ENCODE data around the gene NPY.

DNA sequence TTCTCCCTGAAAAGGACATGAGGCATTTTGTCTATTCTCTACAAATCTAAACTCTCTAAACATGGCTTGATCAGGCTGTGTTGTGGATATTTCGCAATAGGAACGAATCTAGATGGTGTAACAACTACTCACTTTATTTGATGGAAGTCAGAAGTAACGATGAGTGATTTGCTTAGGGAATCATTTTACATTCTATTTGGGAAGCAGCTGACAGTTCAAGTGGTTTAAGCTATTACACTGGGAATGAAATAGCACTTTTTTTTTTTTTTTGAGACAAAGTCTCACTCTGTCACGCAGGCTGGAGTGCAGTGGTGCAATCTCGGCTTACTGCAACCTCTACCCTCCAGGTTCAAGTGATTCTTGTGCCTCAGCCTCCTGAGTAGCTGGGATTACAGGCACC lies 44.1 kb downstream of the NPY start:
- no peak for TF ChIP-seq CTCF (IDR thresholded peaks at IDR 0.05)
- TF ChIP-seq POLR2A (IDR thresholded peaks at IDR 0.05): no peak
- no peak for TF ChIP-seq EP300 (IDR thresholded peaks at IDR 0.05)
